ENCODE data around the gene COL19A1.
A peak's percentile ranks its signal among the peaks of the same experiment; 100 is the strongest.

COL19A1 gene

GRCh38 chr6:70124882-70125545 lies 258.7 kb downstream of the COL19A1 start:
- no peak for DNase-seq (ENCODE audit: low read depth in 2 of 2)

DNA sequence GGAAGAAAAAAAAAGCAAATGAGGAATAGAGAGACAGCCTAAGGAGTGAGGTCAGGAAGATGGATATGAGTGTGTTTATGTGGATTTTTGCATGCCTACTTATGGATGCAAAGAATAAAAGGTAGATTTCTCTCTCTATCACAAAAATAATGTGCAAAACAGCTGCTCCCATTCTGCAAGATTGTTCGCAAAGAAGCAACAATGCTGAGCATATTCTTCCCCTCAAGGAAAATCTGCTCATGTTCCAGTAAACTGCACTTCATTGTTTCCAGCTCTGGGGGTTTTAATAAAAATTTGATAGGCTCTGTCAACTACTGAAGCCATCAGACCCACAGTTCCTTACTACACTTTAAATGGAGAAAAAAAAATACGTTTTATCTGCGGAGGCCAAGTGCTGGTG lies 259.2 kb downstream of the COL19A1 start:
- no peak for DNase-seq (ENCODE audit: low read depth in 2 of 2)

DNA sequence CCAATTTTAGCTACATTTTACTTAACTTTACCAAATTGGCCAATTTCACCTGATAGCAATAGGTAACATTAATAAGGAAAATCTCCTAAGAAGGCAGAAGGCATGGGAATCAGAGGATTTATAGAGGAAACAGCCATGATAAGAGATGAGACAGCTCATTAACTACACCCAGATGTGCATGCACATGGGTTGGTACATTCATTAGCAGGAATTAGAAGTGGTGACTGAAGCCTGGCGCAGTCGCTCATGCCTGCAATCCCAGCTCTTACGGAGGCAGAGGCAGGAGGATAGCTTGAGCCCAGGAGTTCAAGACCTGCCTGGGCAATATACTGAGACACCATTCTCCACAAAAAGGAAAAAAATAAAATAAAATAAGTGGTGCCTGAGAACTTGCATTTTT lies 263.0 kb downstream of the COL19A1 start:
- no peak for DNase-seq (ENCODE audit: low read depth in 2 of 2)

DNA sequence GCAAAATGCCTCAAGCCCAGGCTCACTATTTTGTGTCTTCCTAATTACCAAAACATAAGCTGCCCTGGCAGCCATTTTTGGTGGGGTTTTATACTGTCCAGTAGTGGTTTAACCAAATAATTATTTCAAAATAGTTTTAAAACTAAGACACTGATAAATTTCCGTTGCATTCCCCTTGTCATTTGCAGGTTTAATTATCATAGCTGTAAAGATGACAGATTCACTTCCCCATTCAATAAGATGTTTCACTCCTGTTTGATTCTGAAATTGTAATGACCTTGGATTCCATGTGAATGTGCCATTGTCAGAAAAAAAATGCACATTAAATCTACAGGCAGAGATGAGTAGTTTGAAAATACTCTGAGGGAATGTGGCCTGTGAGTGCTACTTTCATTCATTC lies 264.5 kb downstream of the COL19A1 start:
- no peak for DNase-seq (ENCODE audit: low read depth in 2 of 2)

GRCh38 chr6:70131528-70131927 lies 265.2 kb downstream of the COL19A1 start:
- DNase-seq (ENCODE audit: low read depth in 2 of 2) = no peak

GRCh38 chr6:70133246-70133645 lies 266.9 kb downstream of the COL19A1 start:
- DNase-seq (ENCODE audit: low read depth in 2 of 2) = no peak

- no peak for DNase-seq (ENCODE audit: low read depth in 2 of 2)
Observed at GRCh38 chr6:70134542-70134941, 268.2 kb downstream of the COL19A1 start.

- no peak for DNase-seq (ENCODE audit: low read depth in 2 of 2)
Observed at GRCh38 chr6:70135219-70136160, 269.1 kb downstream of the COL19A1 start.

GRCh38 chr6:70136996-70137395 lies 270.6 kb downstream of the COL19A1 start:
- DNase-seq (ENCODE audit: low read depth in 2 of 2) = no peak

DNA sequence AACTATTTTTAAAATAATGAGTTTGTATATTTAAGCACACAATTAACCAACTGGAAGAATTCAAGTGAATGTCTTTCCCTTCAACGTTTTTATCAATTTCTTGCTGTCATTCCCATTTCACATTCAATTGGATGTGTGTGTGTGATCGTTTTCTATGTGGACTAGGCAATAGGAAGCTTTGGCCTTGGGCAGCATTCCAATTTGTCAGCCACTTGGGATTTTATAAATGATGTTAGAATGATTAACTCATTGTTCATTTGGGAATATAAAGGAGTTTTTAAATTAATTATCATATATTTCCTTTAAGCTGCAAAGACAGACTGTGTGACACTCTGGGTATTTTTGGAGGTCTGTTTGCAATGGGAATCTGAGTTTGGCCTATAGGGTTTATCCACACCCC lies 274.1 kb downstream of the COL19A1 start:
- no peak for DNase-seq (ENCODE audit: low read depth in 2 of 2)

DNA sequence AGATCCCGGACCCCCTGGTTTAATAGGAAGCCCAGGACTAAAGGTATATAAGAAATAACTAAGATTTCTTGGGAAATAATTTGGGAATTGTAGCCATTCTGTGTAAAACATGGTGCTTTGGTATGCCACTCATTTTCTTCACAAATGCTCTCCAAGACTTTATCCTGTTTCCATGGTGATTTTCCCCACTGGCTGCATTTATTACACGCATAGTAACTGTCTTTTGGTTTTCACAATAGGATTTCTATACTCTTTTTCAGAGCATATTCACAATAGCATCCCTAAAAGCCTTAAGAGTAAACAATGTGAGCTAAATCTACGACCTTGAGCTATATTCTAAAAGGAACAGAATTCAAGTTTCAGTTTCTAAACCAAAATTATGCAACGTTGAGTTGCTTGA lies 275.7 kb downstream of the COL19A1 start:
- no peak for DNase-seq (ENCODE audit: low read depth in 2 of 2)

DNA sequence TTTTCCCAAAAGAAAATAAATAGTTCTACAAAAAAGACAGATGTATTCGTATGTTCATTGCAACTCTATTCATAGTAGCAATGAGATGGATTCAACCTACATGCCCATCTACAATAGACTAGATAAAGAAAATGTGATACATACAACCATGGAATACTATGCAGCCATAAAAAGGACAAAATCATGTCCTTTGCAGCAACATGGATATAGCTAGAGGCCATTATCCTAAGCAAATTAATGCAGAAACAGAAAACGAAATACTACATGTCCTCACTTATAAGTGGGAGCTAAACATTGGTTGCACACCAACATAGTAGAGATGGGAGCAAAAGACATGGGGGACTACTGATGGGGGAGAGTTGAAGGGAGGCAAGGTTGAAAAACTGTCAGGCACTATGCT lies 278.8 kb downstream of the COL19A1 start:
- DNase-seq (ENCODE audit: low read depth in 2 of 2) = no peak

DNA sequence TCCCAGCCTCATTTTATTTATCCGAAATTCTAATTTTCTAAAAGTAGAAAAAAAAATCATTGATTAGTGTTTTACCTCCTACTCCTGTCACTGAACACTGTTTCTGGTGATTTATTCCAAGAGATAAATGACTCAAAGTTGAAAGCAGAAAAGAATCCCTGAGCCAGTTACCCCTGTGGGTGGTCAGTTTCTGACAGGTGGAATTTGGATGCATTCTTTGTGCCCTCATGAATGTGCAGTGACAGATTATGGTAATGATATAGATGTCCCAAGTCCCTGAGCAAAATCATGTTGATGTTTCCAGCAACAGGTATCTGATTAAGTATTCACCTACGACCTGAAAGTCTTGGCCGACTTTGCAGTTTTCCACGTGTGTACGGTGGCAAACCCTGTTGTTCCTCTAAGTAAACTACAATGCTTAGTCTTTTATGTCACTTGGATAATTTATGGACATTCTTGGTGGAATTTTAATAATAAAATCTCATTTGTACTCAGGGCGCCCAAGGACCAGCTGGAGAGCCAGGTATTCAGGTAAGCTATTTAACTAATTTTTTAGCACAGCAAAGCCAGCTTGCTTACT lies 282.9 kb downstream of the COL19A1 start:
- no peak for DNase-seq (ENCODE audit: low read depth in 2 of 2)

DNA sequence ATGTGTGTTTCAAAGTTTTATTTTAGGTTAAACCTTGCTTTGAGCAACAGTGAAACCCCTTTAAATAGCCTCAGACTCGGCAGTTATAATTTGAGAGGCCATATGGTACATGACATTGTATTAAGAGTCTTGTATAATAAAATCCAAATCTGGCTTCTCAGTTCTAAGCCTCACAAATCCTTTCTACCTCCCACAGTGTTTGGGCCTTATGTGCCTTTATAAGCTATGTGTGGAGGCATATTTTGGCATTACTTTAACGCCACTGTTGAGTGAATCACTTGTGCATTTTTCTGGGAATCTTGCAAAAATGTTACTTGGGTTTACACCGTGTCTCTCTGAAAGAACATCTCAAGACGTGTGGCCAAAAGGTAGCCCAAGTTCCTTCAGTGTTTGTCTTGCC lies 284.2 kb downstream of the COL19A1 start:
- DNase-seq (ENCODE audit: low read depth in 2 of 2) = no peak

GRCh38 chr6:70151616-70152015 lies 285.3 kb downstream of the COL19A1 start:
- no peak for DNase-seq (ENCODE audit: low read depth in 2 of 2)

GRCh38 chr6:70152786-70153185 lies 286.4 kb downstream of the COL19A1 start:
- DNase-seq (ENCODE audit: low read depth in 2 of 2) = no peak

GRCh38 chr6:70157086-70157485 lies 290.7 kb downstream of the COL19A1 start:
- DNase-seq (ENCODE audit: low read depth in 2 of 2) = no peak

DNA sequence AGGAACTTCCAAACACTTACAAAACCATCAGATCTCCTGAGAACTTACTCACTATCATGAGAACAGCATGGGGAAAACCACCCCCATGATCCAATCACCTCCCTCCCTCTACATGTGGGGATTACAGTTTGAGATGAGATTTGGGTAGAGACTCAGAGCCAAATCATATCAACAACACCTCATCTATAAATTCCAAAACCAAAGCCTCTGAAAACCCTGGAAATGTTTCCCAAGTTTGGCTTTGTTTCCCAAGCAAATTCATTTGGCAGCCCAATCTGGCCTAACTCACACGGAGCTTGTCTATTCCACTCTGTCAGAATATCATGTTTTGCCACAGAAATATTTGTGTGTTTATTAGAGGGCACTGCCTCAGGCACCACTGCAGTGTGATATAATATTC lies 293.9 kb downstream of the COL19A1 start:
- DNase-seq (ENCODE audit: low read depth in 2 of 2) = no peak

- no peak for DNase-seq (ENCODE audit: low read depth in 2 of 2)
Observed at GRCh38 chr6:70162972-70163371, 296.6 kb downstream of the COL19A1 start.

DNA sequence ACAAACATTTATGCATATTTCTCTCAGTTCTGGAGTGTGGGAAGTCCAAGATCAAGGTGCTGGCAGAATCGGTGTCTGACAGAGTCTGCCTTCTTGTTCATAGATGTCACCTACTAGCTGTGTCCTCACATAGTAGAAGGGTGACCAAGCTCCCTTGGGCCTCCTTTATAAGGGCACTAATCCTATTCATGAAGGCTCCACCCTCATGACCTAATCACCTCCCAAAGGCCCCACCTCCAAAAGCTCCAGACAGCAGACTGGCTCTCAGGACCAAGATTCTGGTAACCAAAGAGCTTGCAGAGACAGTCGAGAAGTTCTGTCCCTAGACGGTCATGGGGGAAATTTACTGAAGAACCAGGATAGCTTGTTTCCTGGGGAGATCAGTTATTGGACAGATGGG lies 297.4 kb downstream of the COL19A1 start:
- no peak for DNase-seq (ENCODE audit: low read depth in 2 of 2)

DNA sequence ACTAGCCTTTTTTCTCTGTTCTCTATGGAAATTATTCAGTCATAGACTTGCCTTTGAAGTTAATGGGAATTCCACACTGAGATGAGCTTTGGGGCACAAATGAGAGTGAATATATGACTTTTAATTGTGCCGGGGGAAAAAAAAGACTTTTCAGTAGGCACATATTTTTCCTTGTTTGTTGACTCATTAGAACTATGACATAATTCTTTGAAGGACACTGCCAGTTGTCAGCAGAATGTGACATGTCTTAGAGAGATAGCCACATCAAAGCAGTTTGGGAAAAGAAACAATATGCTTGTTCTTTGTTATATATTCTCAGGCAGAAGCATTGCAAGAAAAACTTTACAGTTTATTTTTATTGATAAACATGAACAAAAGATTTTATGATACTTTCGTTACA lies 298.2 kb downstream of the COL19A1 start:
- DNase-seq (ENCODE audit: low read depth in 2 of 2) = no peak

GRCh38 chr6:70166088-70166958 lies 300.0 kb downstream of the COL19A1 start:
- DNase-seq (ENCODE audit: low read depth in 2 of 2) = peak; percentile 18 to 20

All from stimulated activated CD4-positive, alpha-beta T cell treated with anti-CD3 and anti-CD28 coated beads, Interleukin-15, amount 100 ng/mL, for 48 hours (primary cell).